Upper lobe of left lung (tissue), 6 donors: ENCODE measurements around the gene PAPSS2. TPM values are rescaled to one million over a fixed set of nuclear protein-coding genes. Genes with fewer than 3 reads are reported as not detected.

Experiments used
- ATAC-seq, 2 donors: fragments of 200-7000 bp; cut with Tn5 transposase; one replicate each; pipeline ENCODE4 v1.9.1; 2022; ENCODE audit warnings: mild to moderate bottlenecking in 2 of 2, moderate library complexity in 2 of 2; ENCODE audit not compliant: low FRiP score in 2 of 2
- DNase-seq, 2 donors: peaks; one replicate each; pipeline ENCODE4 v3.0.0-alpha.2; 2019 to 2020
- H3K27ac ChIP-seq, 4 donors: fragments of 200-600 bp; sonication (generic); one replicate each; pipeline ENCODE4 v1.5.1; 2016 to 2019
- H3K27me3 ChIP-seq, 4 donors: fragments of 200-600 bp; sonication (generic); one replicate each; pipeline ENCODE4 v1.5.1; 2017 to 2019
- H3K36me3 ChIP-seq, 4 donors: fragments of 200-600 bp; sonication (generic); one replicate each; pipeline ENCODE4 v1.5.1; 2016 to 2019
- H3K4me1 ChIP-seq, 4 donors: fragments of 200-600 bp; sonication (generic); one replicate each; pipeline ENCODE4 v1.5.1; 2018 to 2019
- H3K4me3 ChIP-seq, 4 donors: fragments of 200-600 bp; sonication (generic); one replicate each; pipeline ENCODE4 v1.5.1; 2017 to 2019; ENCODE audit warnings: mild to moderate bottlenecking in 2 of 4, moderate library complexity in 1 of 4
- H3K9me3 ChIP-seq, 4 donors: fragments of 200-600 bp; sonication (generic); one replicate each; pipeline ENCODE4 v1.5.1; 2018 to 2019
- EP300 ChIP-seq, 4 donors: sonication (generic); formaldehyde crosslinking; IDR thresholded peaks; one replicate each; pipeline ENCODE4 v1.5.1; 2017; ENCODE audit warnings: antibody characterized with exemption in 4 of 4, control low read depth in 2 of 4
- POLR2A ChIP-seq, 4 donors: fragments of 450-650 bp; IDR thresholded peaks; one replicate each; pipeline ENCODE4 v1.5.1; 2016 to 2017; ENCODE audit warnings: antibody characterized with exemption in 4 of 4, mild to moderate bottlenecking in 2 of 4
- POLR2AphosphoS5 ChIP-seq, 2 donors: sonication (generic); formaldehyde crosslinking; IDR thresholded peaks; one replicate each; pipeline ENCODE4 v1.5.1; 2017; ENCODE audit warnings: antibody characterized with exemption in 2 of 2
- WGBS, 2 donors: methylation state at CpG; one replicate each; pipeline ENCODE4 v1.1.5; 2017 to 2018; 5-methylcytosine and 5-hydroxymethylcytosine counted together
- total RNA-seq, 6 donors: library from RNA; depleted of rRNA in 4 of 6; stranded (reverse); fragments of >200 nt in 4 of 6; gene quantifications; one replicate each; pipeline versions ENCODE4 v1.1.0 to v1.2.1, GENCODE V29; 2016 to 2021
- TF ChIP-seq, protein P1 (sequence below), 6 experiments: fragments of 450-650 bp in 4 of 6; fragments of 200-600 bp in 2 of 6; sonication (generic) in 2 of 6; IDR thresholded peaks; one replicate each; pipeline ENCODE4 v1.5.1; 2016 to 2019; ENCODE audit warnings: antibody characterized with exemption in 6 of 6
- donor health status: DM: no; HTN: no; CAD: no; lungs with moderate emphysema.
- donor health status: DM: no; HTN: yes; CAD: no; lungs with severe emphysema.

PAPSS2 gene
- total RNA-seq, 6 donors from 2014 or later = 48.2 to 217 (median 159) TPM

GRCh38 chr10:87661861-87662785 is 2.4 kb downstream of the PAPSS2 start:
- Histone ChIP-seq H3K36me3 (peaks cover 0 to 24% (median 7%) of the 10 kb centered on the region in 4 donors), H3K9me3 (no peaks in the 10 kb centered on the region), H3K27me3 (no peaks in the 10 kb centered on the region), H3K4me1 (peaks cover 17 to 47% (median 36%) of the 10 kb centered on the region in 4 donors), H3K27ac (peak overlapping the region in 2 of 4 donors; percentile 93 to 98), H3K4me3 (peak overlapping the region; percentile 70 to 77 (median 75))
- TF ChIP-seq, protein P1, sequence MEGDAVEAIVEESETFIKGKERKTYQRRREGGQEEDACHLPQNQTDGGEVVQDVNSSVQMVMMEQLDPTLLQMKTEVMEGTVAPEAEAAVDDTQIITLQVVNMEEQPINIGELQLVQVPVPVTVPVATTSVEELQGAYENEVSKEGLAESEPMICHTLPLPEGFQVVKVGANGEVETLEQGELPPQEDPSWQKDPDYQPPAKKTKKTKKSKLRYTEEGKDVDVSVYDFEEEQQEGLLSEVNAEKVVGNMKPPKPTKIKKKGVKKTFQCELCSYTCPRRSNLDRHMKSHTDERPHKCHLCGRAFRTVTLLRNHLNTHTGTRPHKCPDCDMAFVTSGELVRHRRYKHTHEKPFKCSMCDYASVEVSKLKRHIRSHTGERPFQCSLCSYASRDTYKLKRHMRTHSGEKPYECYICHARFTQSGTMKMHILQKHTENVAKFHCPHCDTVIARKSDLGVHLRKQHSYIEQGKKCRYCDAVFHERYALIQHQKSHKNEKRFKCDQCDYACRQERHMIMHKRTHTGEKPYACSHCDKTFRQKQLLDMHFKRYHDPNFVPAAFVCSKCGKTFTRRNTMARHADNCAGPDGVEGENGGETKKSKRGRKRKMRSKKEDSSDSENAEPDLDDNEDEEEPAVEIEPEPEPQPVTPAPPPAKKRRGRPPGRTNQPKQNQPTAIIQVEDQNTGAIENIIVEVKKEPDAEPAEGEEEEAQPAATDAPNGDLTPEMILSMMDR (IDR thresholded peaks at IDR 0.05) = no peak
- TF ChIP-seq POLR2A (IDR thresholded peaks at IDR 0.05) = no peak
- TF ChIP-seq POLR2AphosphoS5 (IDR thresholded peaks at IDR 0.05) = no peak
- DNase-seq (no peak), ATAC-seq (no peak)
- WGBS, 2 donors = 52 to 66% methylated on average over 6 of the region's 6 CpGs

GRCh38 chr10:87664276-87664701 is 4.6 kb downstream of the PAPSS2 start:
- H3K4me1 ChIP-seq = peaks cover 6 to 41% (median 28%) of the 10 kb centered on the region in 4 donors

GRCh38 chr10:87667493-87667892 is 7.8 kb downstream of the PAPSS2 start:
- no peak for DNase-seq
- ATAC-seq = no peak
- peaks cover 6 to 42% (median 37%) of the 10 kb centered on the region in 4 donors for H3K4me1 ChIP-seq
- no peaks in the 10 kb centered on the region for H3K27me3 ChIP-seq
- no peak overlapping the region for H3K4me3 ChIP-seq
- H3K9me3 ChIP-seq = no peaks in the 10 kb centered on the region
- H3K27ac ChIP-seq = no peak overlapping the region
- H3K36me3 ChIP-seq = peaks cover 0 to 24% (median 7%) of the 10 kb centered on the region in 4 donors
- TF ChIP-seq POLR2A (IDR thresholded peaks at IDR 0.05) (no peak), EP300 (IDR thresholded peaks at IDR 0.05) (no peak), POLR2AphosphoS5 (IDR thresholded peaks at IDR 0.05) (no peak)
- TF ChIP-seq, protein P1 (IDR thresholded peaks at IDR 0.05) = no peak
- WGBS, 2 donors = 48 to 54% methylated on average over 2 of the region's 2 CpGs

More at GRCh38 chr10:87664276-87664701, 4.6 kb downstream of the PAPSS2 start:
- no peak for DNase-seq
- Histone ChIP-seq H3K27ac (no peak overlapping the region), H3K27me3 (no peaks in the 10 kb centered on the region), H3K36me3 (peaks cover 0 to 24% (median 7%) of the 10 kb centered on the region in 4 donors), H3K4me3 (no peak overlapping the region), H3K9me3 (no peaks in the 10 kb centered on the region)
- no peak for ATAC-seq
- TF ChIP-seq EP300 (IDR thresholded peaks at IDR 0.05) = no peak
- TF ChIP-seq, protein P1 (IDR thresholded peaks at IDR 0.05) = no peak
- no peak for TF ChIP-seq POLR2A (IDR thresholded peaks at IDR 0.05)
- TF ChIP-seq POLR2AphosphoS5 (IDR thresholded peaks at IDR 0.05) = no peak
- 77 to 81% methylated on average over 2 of the region's 2 CpGs for WGBS, 2 donors

DNA sequence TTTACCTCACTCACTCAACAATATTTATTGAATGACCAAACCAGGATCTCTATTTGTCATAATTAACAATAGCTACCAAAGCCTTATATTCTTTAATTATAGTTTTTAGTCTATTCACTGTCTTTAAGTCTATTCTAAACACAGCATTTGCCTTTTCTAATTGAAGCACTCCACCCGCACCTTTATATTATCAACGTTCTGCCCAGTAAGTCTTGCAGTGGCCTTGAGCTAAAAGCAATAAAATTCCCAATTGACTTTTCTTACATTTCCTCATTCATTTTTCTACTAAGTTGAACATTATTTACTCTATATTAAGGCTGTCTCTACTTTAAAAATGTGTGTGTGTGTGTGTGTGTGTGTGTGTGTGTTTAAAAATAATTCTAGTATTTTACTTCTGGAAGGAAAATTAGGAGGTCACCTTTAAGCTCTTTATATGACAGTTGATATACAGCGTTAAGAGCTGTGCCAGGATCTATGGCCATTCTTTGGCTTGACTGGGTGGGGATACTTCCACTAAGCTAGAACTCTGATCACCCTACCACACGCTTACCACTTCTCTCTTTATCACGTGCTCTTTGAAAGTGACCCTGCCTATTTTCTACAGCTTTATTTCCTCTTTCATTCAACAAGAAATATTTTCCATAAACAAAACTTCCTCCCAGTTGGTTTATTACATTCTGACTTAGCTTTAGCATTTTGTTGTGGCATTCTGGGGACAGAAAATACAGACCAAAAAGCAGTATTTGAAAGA is 8.8 kb downstream of the PAPSS2 start:
- peak overlapping the region in 1 of 4 donors; percentile 7 for H3K27ac ChIP-seq
- 55 to 63% methylated on average over 5 of the region's 5 CpGs for WGBS, 2 donors
- peaks cover 4 to 43% (median 31%) of the 10 kb centered on the region in 4 donors for H3K4me1 ChIP-seq
- peaks cover 0 to 24% (median 7%) of the 10 kb centered on the region in 4 donors for H3K36me3 ChIP-seq
- no peak for DNase-seq
- H3K4me3 ChIP-seq = no peak overlapping the region
- H3K27me3 ChIP-seq = no peaks in the 10 kb centered on the region
- TF ChIP-seq EP300 (IDR thresholded peaks at IDR 0.05) = no peak
- TF ChIP-seq, protein P1 (IDR thresholded peaks at IDR 0.05) = no peak
- no peak for TF ChIP-seq POLR2A (IDR thresholded peaks at IDR 0.05)
- TF ChIP-seq POLR2AphosphoS5 (IDR thresholded peaks at IDR 0.05) = no peak
- peak in 1 of 2 donors; percentile 71 for ATAC-seq
- H3K9me3 ChIP-seq = no peaks in the 10 kb centered on the region
